Liver (tissue), 9 donors: Measurements from ENCODE around the gene LAMC2. TPM values are rescaled to one million over a fixed set of nuclear protein-coding genes. Genes with fewer than 3 reads are reported as not detected.
"Not testable (repeated sequence)": the region's sequence is repeated elsewhere in the genome, so short reads cannot be mapped to it uniquely, and the experiment has no call there.

Experiments
- DNase-seq: peaks from one replicate; pipeline ENCODE4 v3.0.0-alpha.2; 2017; ENCODE audit warnings: low spot score
- H3K27ac ChIP-seq, 2 donors: one replicate each; pipeline ENCODE4 v1.7.0; 2013; ENCODE audit warnings: inconsistent platforms in 2 of 2, low read length in 2 of 2, control low read depth in 1 of 2, low read depth in 1 of 2, mild to moderate bottlenecking in 1 of 2
- H3K27me3 ChIP-seq, 4 donors: one replicate each; pipeline versions ENCODE4 v1.6.1 to v1.7.0; 2013; ENCODE audit warnings: low read length in 3 of 4, inconsistent platforms in 1 of 4, mild to moderate bottlenecking in 1 of 4, moderate library complexity in 1 of 4; ENCODE audit not compliant: control insufficient read depth in 4 of 4, insufficient read depth in 4 of 4
- H3K36me3 ChIP-seq, 4 donors: one replicate each; pipeline versions ENCODE4 v1.6.1 to v1.7.0; 2013; ENCODE audit warnings: low read length in 3 of 4, mild to moderate bottlenecking in 3 of 4, low read depth in 1 of 4, moderate library complexity in 1 of 4; ENCODE audit not compliant: control insufficient read depth in 4 of 4, insufficient read depth in 3 of 4
- H3K4me1 ChIP-seq, 4 donors: one replicate each; pipeline versions ENCODE4 v1.6.1 to v1.7.0; 2013; ENCODE audit warnings: low read length in 3 of 4, mild to moderate bottlenecking in 3 of 4, moderate library complexity in 1 of 4; ENCODE audit not compliant: control insufficient read depth in 4 of 4, insufficient read depth in 4 of 4
- H3K4me3 ChIP-seq, 3 donors: one replicate each; pipeline versions ENCODE4 v1.6.1 to v1.7.0; 2013; ENCODE audit warnings: low read length in 3 of 3, control low read depth in 1 of 3, low read depth in 1 of 3, mild to moderate bottlenecking in 1 of 3
- H3K9ac ChIP-seq, 2 donors: one replicate each; pipeline ENCODE4 v1.7.0; 2013; ENCODE audit warnings: low read length in 2 of 2, mild to moderate bottlenecking in 2 of 2, moderate library complexity in 2 of 2, control low read depth in 1 of 2, low read depth in 1 of 2
- H3K9me3 ChIP-seq, 4 donors: one replicate each; pipeline versions ENCODE4 v1.6.1 to v1.7.0; 2013; ENCODE audit warnings: low read length in 3 of 4; ENCODE audit not compliant: control insufficient read depth in 4 of 4
- EGR1 ChIP-seq, 2 donors: IDR thresholded peaks; 2 replicates each; pipeline ENCODE4 v1.6.1; 2016 to 2018; ENCODE audit warnings: antibody characterized with exemption in 2 of 2, low read depth in 2 of 2
- FOXA1 ChIP-seq: IDR thresholded peaks from 2 replicates; pipeline ENCODE4 v1.6.1; 2016; ENCODE audit warnings: antibody characterized with exemption
- FOXA2 ChIP-seq: IDR thresholded peaks from 2 replicates; pipeline ENCODE4 v1.6.1; 2016; ENCODE audit warnings: antibody characterized with exemption
- GABPA ChIP-seq, 2 donors: IDR thresholded peaks in 1 of 2; conservative IDR thresholded peaks in 1 of 2; 2 replicates each; pipeline ENCODE4 v1.6.1; 2016; ENCODE audit warnings: antibody characterized with exemption in 2 of 2, mild to moderate bottlenecking in 1 of 2, moderate library complexity in 1 of 2
- HNF4A ChIP-seq, 2 donors: conservative IDR thresholded peaks; 2 replicates each; pipeline ENCODE4 v1.6.1; 2016; ENCODE audit warnings: antibody characterized with exemption in 2 of 2, mild to moderate bottlenecking in 2 of 2
- HNF4G ChIP-seq: IDR thresholded peaks from 2 replicates; pipeline ENCODE4 v1.6.1; 2016; ENCODE audit warnings: antibody characterized with exemption
- JUND ChIP-seq, 2 donors: IDR thresholded peaks; 2 replicates each; pipeline ENCODE4 v1.6.1; 2016; ENCODE audit warnings: antibody characterized with exemption in 2 of 2
- NR2F2 ChIP-seq: IDR thresholded peaks from 2 replicates; pipeline ENCODE4 v1.6.1; 2016; ENCODE audit warnings: antibody characterized with exemption
- RAD21 ChIP-seq, 2 donors: IDR thresholded peaks; 2 replicates each; pipeline ENCODE4 v1.6.1; 2016; ENCODE audit warnings: antibody characterized with exemption in 2 of 2, mild to moderate bottlenecking in 2 of 2
- REST ChIP-seq: IDR thresholded peaks from 2 replicates; pipeline ENCODE4 v1.6.1; 2016; ENCODE audit warnings: antibody characterized with exemption, mild to moderate bottlenecking
- RXRA ChIP-seq, 2 donors: IDR thresholded peaks; 2 replicates each; pipeline ENCODE4 v1.6.1; 2017 to 2018; ENCODE audit warnings: antibody characterized with exemption in 2 of 2, mild to moderate bottlenecking in 1 of 2
- SP1 ChIP-seq: IDR thresholded peaks from 2 replicates; pipeline ENCODE4 v1.6.1; 2018; ENCODE audit warnings: antibody characterized with exemption, mild to moderate bottlenecking
- TAF1 ChIP-seq: conservative IDR thresholded peaks from 2 replicates; pipeline ENCODE4 v1.6.1; 2016; ENCODE audit warnings: antibody characterized with exemption, mild to moderate bottlenecking
- ZBTB33 ChIP-seq: IDR thresholded peaks from 2 replicates; pipeline ENCODE4 v1.6.1; 2016; ENCODE audit warnings: antibody characterized with exemption
- WGBS: extraction: QIAGEN DNeasy Blood & Tissue Kit; methylation state at CpG from one replicate; pipeline ENCODE4 v1.1.7; 2013; 5-methylcytosine and 5-hydroxymethylcytosine counted together
- polyA plus RNA-seq, 2 donors: library from polyadenylated mRNA; stranded (reverse) in 1 of 2; unstranded in 1 of 2; fragments of 200-250 nt in 1 of 2; fragments of >200 nt in 1 of 2; fragmentation: Nextera tagmentation in 1 of 2; extraction: Ambion mirVana in 1 of 2; gene quantifications; one replicate each; pipeline versions ENCODE4 v1.2.1 to v1.2.3, GENCODE V29; 2013 to 2015
- total RNA-seq, 2 donors: library from RNA; depleted of rRNA; stranded (reverse); fragments of >200 nt; gene quantifications; one replicate each; pipeline ENCODE4 v1.2.3, GENCODE V29; 2014
- TF ChIP-seq, protein P1 (sequence below): fragments of 150-350 bp; IDR thresholded peaks from 2 replicates; pipeline ENCODE4 v1.5.1; 2017; ENCODE audit warnings: improper control_type of control experiment, low read depth, low read length; ENCODE audit not compliant: missing input control
- TF ChIP-seq, protein P2 (sequence below): IDR thresholded peaks from 2 replicates; pipeline ENCODE4 v1.6.1; 2016; ENCODE audit warnings: antibody characterized with exemption
- donor health status: healthy.
- donor health status: healthy.
- donor health status: healthy.
- donor health status: healthy.
- donor health status: healthy.

LAMC2 gene
- total and polyA plus RNA-seq, 4 donors, result 0.05 to 0.42 (median 0.16) TPM

- no peak for TF ChIP-seq EGR1 (IDR thresholded peaks at IDR 0.05; ENCODE audit: low read depth in 2 of 2)
- TF ChIP-seq, protein P1, sequence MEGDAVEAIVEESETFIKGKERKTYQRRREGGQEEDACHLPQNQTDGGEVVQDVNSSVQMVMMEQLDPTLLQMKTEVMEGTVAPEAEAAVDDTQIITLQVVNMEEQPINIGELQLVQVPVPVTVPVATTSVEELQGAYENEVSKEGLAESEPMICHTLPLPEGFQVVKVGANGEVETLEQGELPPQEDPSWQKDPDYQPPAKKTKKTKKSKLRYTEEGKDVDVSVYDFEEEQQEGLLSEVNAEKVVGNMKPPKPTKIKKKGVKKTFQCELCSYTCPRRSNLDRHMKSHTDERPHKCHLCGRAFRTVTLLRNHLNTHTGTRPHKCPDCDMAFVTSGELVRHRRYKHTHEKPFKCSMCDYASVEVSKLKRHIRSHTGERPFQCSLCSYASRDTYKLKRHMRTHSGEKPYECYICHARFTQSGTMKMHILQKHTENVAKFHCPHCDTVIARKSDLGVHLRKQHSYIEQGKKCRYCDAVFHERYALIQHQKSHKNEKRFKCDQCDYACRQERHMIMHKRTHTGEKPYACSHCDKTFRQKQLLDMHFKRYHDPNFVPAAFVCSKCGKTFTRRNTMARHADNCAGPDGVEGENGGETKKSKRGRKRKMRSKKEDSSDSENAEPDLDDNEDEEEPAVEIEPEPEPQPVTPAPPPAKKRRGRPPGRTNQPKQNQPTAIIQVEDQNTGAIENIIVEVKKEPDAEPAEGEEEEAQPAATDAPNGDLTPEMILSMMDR, result no peak
- no peak for TF ChIP-seq ZBTB33
- TF ChIP-seq HNF4A (conservative IDR thresholded peaks at IDR 0.05), result no peak
- no peak for TF ChIP-seq FOXA1
- TF ChIP-seq GABPA (IDR thresholded peaks at IDR 0.05 in 1 of 2, conservative IDR thresholded peaks at IDR 0.05 in 1 of 2), result no peak
- Histone ChIP-seq H3K27me3 (no peaks in the 10 kb centered on the region), H3K27ac (no peak overlapping the region), H3K4me1 (no peaks in the 10 kb centered on the region), H3K36me3 (peaks cover 0 to 3% (median 0%) of the 10 kb centered on the region in 4 donors), H3K9ac (no peak overlapping the region), H3K9me3 (no peaks in the 10 kb centered on the region), H3K4me3 (no peak overlapping the region)
- no peak for DNase-seq
- 61% methylated on average over 5 of the region's 5 CpGs for WGBS
Observed at GRCh38 chr1:183148599-183148998, 37.5 kb upstream of the LAMC2 start.

GRCh38 chr1:183149273-183149672, 36.8 kb upstream of the LAMC2 start:
- no peaks in the 10 kb centered on the region for H3K4me1 ChIP-seq
- H3K36me3 ChIP-seq, result no peaks in the 10 kb centered on the region
- no peak overlapping the region for H3K9ac ChIP-seq
- H3K4me3 ChIP-seq, result no peak overlapping the region
- TF ChIP-seq, protein P2, sequence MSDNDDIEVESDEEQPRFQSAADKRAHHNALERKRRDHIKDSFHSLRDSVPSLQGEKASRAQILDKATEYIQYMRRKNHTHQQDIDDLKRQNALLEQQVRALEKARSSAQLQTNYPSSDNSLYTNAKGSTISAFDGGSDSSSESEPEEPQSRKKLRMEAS, result no peak
- TF ChIP-seq FOXA2 (no peak), GABPA (IDR thresholded peaks at IDR 0.05 in 1 of 2, conservative IDR thresholded peaks at IDR 0.05 in 1 of 2) (no peak), EGR1 (IDR thresholded peaks at IDR 0.05; ENCODE audit: low read depth in 2 of 2) (no peak), TAF1 (no peak)
- no peaks in the 10 kb centered on the region for H3K27me3 ChIP-seq
- no peak for DNase-seq
- WGBS, result 92% methylated on average over 1 of the region's 1 CpG
- H3K9me3 ChIP-seq, result no peaks in the 10 kb centered on the region
- no peak overlapping the region for H3K27ac ChIP-seq

DNA sequence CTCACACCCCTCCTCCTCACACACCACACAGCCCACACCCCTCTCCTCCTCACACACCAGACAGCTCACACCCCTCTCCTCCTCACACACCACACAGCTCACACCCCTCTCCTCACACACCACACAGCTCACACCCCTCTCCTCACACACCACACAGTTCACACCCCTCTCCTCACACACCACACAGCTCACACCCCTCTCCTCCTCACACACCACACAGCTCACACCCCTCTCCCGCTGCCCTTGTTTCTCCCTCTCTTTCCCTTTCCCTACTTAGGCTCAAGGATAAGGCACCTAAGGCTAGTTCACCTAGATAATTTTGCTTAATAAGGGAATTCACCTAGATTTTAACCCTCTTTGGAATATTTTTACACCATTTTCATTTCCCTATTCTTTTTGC, 36.0 kb upstream of the LAMC2 start:
- 92% methylated on average over 1 of the region's 1 CpG for WGBS
- DNase-seq, H3K4me1 ChIP-seq, H3K9ac ChIP-seq, H3K4me3 ChIP-seq, H3K27ac ChIP-seq, H3K36me3 ChIP-seq, H3K9me3 ChIP-seq, H3K27me3 ChIP-seq: not testable (repeated sequence)

GRCh38 chr1:183150445-183150844, 35.6 kb upstream of the LAMC2 start:
- Histone ChIP-seq H3K9me3 (no peaks in the 10 kb centered on the region), H3K27me3 (no peaks in the 10 kb centered on the region), H3K36me3 (no peaks in the 10 kb centered on the region), H3K27ac (no peak overlapping the region), H3K4me1 (no peaks in the 10 kb centered on the region), H3K4me3 (no peak overlapping the region), H3K9ac (no peak overlapping the region)
- no peak for DNase-seq
- TF ChIP-seq RAD21 (IDR thresholded peaks at IDR 0.05) (no peak), GABPA (IDR thresholded peaks at IDR 0.05 in 1 of 2, conservative IDR thresholded peaks at IDR 0.05 in 1 of 2) (no peak), RXRA (IDR thresholded peaks at IDR 0.05) (no peak), EGR1 (IDR thresholded peaks at IDR 0.05; ENCODE audit: low read depth in 2 of 2) (no peak), JUND (IDR thresholded peaks at IDR 0.05) (no peak), HNF4G (no peak), FOXA2 (no peak), HNF4A (conservative IDR thresholded peaks at IDR 0.05) (no peak), NR2F2 (no peak), SP1 (no peak), REST (no peak)
- TF ChIP-seq, protein P2, result no peak
